Common myeloid progenitor, CD34-positive (primary cell): ENCODE measurements around the gene CCL23.

ENCODE experiments used
- CTCF ChIA-PET: fragments of 350-600 bp; sonication (Branson Sonifier 250); formaldehyde crosslinking; loops from one replicate; lab custom pipeline; 2021; ENCODE audit warnings: antibody characterized with exemption; lab: Charles Lee
- POLR2A ChIA-PET: fragments of 350-600 bp; sonication (Branson Sonifier 250); formaldehyde crosslinking; loops from one replicate; lab custom pipeline; 2021; ENCODE audit warnings: antibody characterized with exemption; lab: Charles Lee
- DNase-seq, 3 donors: peaks; one replicate each; pipeline versions ENCODE4 v3.0.0 to v3.0.0-alpha.2; 2013
- H3K27ac ChIP-seq, 2 experiments: 1 replicate in 1 of 2; 2 replicates in 1 of 2; pipeline ENCODE4 v1.7.0; 2013; ENCODE audit warnings: inconsistent platforms in 2 of 2, low read length in 2 of 2, mild to moderate bottlenecking in 2 of 2, low read depth in 1 of 2, moderate library complexity in 1 of 2; ENCODE audit not compliant: severe bottlenecking in 2 of 2, insufficient read depth in 1 of 2, poor library complexity in 1 of 2
- H3K27me3 ChIP-seq, 5 experiments: replicated peaks in 2 of 5; 1 replicate in 3 of 5; 2 replicates in 2 of 5; pipeline versions ENCODE4 v1.6.1 to v1.7.0; 2013; ENCODE audit warnings: low read length in 4 of 5, mild to moderate bottlenecking in 2 of 5, moderate library complexity in 2 of 5, inconsistent platforms in 1 of 5; ENCODE audit not compliant: insufficient read depth in 5 of 5, control insufficient read depth in 4 of 5
- H3K36me3 ChIP-seq, 4 experiments: 1 replicate in 2 of 4; 2 replicates in 2 of 4; pipeline versions ENCODE4 v1.6.1 to v1.7.0; 2013; ENCODE audit warnings: low read length in 3 of 4, control low read depth in 1 of 4, mild to moderate bottlenecking in 1 of 4; ENCODE audit not compliant: control insufficient read depth in 4 of 4, insufficient read depth in 4 of 4
- H3K4me1 ChIP-seq, 4 experiments: 1 replicate in 3 of 4; 2 replicates in 1 of 4; pipeline versions ENCODE4 v1.6.1 to v1.7.1; 2013; ENCODE audit warnings: low read length in 3 of 4, mild to moderate bottlenecking in 3 of 4, control low read depth in 1 of 4, inconsistent platforms in 1 of 4, moderate library complexity in 1 of 4; ENCODE audit not compliant: control insufficient read depth in 4 of 4, insufficient read depth in 4 of 4; ENCODE audit errors: control extremely low read depth in 1 of 4
- H3K4me3 ChIP-seq, 7 experiments: 1 replicate in 4 of 7; 2 replicates in 3 of 7; pipeline versions ENCODE4 v1.5.1 to v1.7.0; 2013; ENCODE audit warnings: mild to moderate bottlenecking in 7 of 7, low read length in 6 of 7, moderate library complexity in 6 of 7, inconsistent platforms in 2 of 7, low read depth in 2 of 7, control low read depth in 1 of 7; ENCODE audit not compliant: insufficient read depth in 4 of 7, control insufficient read depth in 1 of 7; ENCODE audit errors: extremely low read depth in 1 of 7
- H3K9me3 ChIP-seq, 5 experiments: 1 replicate in 4 of 5; 2 replicates in 1 of 5; pipeline versions ENCODE4 v1.6.1 to v1.7.1; 2013; ENCODE audit warnings: low read length in 4 of 5, mild to moderate bottlenecking in 2 of 5, inconsistent platforms in 1 of 5, low read depth in 1 of 5, moderate library complexity in 1 of 5; ENCODE audit not compliant: control insufficient read depth in 4 of 5, insufficient read depth in 2 of 5; ENCODE audit errors: control extremely low read depth in 1 of 5
- WGBS: methylation state at CpG from one replicate; pipeline ENCODE4 v1.1.5; 2013; ENCODE audit not compliant: insufficient coverage; 5-methylcytosine and 5-hydroxymethylcytosine counted together

The CCL23 gene

DNA sequence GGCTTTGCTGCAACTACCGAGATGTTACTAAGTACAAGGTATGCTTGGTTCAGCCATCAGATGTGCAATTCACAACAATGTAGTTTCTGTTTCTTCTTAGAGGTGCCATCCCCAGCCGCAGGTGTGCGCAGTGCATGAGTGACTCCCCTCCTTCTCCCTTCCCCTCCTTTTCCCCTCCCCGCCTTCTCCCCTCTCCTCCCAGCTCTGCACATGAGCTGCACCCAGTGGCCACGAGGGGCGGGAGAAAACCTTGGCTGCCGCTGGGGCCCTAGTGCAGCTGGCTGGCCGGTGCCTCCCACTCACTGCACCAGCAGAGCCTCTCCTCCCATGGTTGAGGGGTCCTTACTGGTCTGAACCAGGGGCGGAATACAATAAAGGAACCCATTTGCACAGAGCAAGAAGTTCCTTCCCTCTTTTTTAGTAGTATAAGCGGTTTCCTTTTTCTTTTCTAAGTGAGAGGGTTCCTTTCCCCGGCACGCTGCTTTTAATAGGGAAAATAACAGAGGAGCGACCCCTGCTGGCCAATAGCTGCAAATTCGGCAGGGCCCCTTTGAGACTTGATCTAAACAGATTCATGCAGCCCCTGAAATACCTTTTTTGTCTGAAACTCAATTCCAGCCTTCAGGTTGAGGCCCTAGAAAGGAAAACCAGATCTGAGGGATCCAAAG, 8.6 kb downstream of the CCL23 start:
- Histone ChIP-seq H3K4me1 (peaks cover 1 to 10% (median 2%) of the 10 kb centered on the region in 4 experiments), H3K36me3 (no peaks in the 10 kb centered on the region), H3K4me3 (peak overlapping the region in 1 of 7 experiments; percentile 13), H3K27ac (no peak overlapping the region), H3K9me3 (peaks cover 1 to 21% (median 9%) of the 10 kb centered on the region in 5 experiments), H3K27me3 (no peaks in the 10 kb centered on the region)
- ChIA-PET POLR2A (no interaction called here), CTCF (no interaction called here)
- no peak for DNase-seq
- WGBS: 96% methylated on average over 11 of the region's 14 CpGs

DNA sequence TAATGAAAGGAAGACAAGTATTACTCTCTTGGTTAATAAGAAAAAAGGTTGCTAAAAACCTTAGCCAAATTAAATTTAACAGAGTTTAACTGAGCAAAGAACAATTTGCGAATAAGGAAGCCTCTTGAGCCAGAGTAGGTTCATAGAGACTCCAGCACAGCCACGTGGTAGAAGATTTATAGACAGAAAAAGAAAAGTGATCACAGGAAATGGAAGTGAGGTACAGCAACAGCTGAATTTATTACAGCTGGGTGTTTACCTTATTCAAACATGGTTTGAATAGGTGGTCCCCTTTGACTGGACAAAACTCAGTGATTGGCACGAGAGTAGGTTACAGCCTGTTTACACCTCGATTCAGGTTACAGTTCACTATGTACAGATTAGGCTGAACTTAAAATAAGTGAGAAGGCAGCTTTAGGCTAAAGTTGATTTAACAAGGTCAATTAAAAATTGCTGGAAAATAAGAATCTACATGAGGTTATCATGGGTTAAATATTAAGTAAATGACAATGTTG, 13.1 kb downstream of the CCL23 start:
- Histone ChIP-seq H3K4me3 (no peak overlapping the region), H3K4me1 (peaks cover 2 to 13% (median 4%) of the 10 kb centered on the region in 4 experiments), H3K9me3 (peaks cover 0 to 11% (median 3%) of the 10 kb centered on the region in 5 experiments), H3K27ac (peak overlapping the region in 1 of 2 experiments; percentile 55), H3K36me3 (no peaks in the 10 kb centered on the region), H3K27me3 (no peaks in the 10 kb centered on the region)
- WGBS: 4% methylated on average over 4 of the region's 4 CpGs
- DNase-seq: peak; percentile 9 to 63 (median 37)
- POLR2A ChIA-PET: interaction anchor here (0.7 kb wide), 1 partner anchor 12 kb away, joined by 8 read pairs; no protein-coding TSS in a partner anchor
- CTCF ChIA-PET: interaction anchor here (1.0 to 3.4 kb wide), 7 partner anchors 15 to 145 kb away, joined by 3 to 17 read pairs (median 4); no protein-coding TSS in a partner anchor

DNA sequence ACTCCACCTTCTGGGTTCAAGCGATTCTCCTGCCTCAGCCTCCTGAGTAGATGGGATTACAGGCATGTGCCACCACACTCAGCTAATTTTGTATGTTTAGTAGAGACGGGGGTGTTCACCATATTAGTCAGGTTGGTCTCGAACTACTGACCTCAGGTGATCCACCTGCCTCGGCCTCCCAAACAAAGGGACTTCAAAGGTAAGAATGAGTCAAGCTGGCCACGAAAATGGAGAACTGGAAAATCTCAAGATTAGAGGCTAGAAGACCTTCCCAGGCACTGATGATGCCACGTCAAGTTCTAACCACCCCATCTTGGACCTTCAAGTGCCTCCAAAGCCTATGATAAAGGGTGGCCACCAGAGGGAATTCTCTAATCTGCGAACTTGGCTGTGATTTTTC, 15.1 kb downstream of the CCL23 start:
- peaks cover 2 to 13% (median 4%) of the 10 kb centered on the region in 4 experiments for H3K4me1 ChIP-seq
- no peak overlapping the region for H3K4me3 ChIP-seq
- 91% methylated on average over 6 of the region's 7 CpGs for WGBS
- H3K27me3 ChIP-seq: no peaks in the 10 kb centered on the region
- ChIA-PET POLR2A (no interaction called here), CTCF (interaction anchor here (1.4 kb wide), 1 partner anchor 37 kb away, joined by 3 read pairs; no protein-coding TSS in a partner anchor)
- no peaks in the 10 kb centered on the region for H3K9me3 ChIP-seq
- no peaks in the 10 kb centered on the region for H3K36me3 ChIP-seq
- no peak overlapping the region for H3K27ac ChIP-seq
- no peak for DNase-seq

DNA sequence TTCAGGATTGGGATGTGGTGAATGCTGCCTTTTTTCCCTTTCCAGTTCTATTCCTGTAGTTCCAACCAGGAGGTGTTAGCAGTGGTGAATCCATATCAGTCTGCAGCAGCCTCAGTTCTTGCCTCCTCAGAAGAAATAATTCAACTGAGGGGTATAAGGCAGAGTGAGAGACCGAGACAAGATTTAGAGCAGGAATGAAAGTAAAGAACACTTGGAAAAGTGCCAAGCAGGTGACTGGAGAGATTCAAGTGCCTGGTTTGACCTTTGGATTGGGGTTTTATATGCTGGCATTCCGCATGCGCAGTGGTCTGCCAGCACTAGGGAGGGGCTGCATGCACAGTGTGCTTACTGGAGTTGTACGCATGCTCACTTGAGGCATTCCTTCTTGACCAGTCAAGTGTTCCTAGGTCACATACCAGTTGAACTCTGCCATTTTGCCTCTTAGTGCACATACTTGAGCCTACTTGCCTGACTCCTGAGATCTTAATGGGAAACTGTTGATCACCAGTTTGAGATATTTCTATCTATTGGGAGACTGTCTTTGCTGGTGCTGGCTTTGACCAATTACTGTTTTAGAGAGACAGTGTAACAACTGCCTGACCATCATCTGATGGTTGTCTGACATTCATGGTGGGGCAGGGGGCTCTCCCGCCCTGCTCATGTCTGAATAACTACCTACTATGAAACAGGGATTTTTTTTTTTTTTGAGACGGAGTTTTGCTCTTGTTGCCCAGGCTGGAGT, 15.7 kb downstream of the CCL23 start:
- H3K27me3 ChIP-seq: no peaks in the 10 kb centered on the region
- DNase-seq: no peak
- no peaks in the 10 kb centered on the region for H3K9me3 ChIP-seq
- peaks cover 2 to 13% (median 4%) of the 10 kb centered on the region in 4 experiments for H3K4me1 ChIP-seq
- H3K27ac ChIP-seq: no peak overlapping the region
- no peak overlapping the region for H3K4me3 ChIP-seq
- no peaks in the 10 kb centered on the region for H3K36me3 ChIP-seq
- CTCF ChIA-PET: interaction anchor here (1.1 to 1.4 kb wide), 2 partner anchors 33 to 36 kb away, joined by 3 read pairs; no protein-coding TSS in a partner anchor
- POLR2A ChIA-PET: no interaction called here
- WGBS: 90% methylated on average over 5 of the region's 6 CpGs

DNA sequence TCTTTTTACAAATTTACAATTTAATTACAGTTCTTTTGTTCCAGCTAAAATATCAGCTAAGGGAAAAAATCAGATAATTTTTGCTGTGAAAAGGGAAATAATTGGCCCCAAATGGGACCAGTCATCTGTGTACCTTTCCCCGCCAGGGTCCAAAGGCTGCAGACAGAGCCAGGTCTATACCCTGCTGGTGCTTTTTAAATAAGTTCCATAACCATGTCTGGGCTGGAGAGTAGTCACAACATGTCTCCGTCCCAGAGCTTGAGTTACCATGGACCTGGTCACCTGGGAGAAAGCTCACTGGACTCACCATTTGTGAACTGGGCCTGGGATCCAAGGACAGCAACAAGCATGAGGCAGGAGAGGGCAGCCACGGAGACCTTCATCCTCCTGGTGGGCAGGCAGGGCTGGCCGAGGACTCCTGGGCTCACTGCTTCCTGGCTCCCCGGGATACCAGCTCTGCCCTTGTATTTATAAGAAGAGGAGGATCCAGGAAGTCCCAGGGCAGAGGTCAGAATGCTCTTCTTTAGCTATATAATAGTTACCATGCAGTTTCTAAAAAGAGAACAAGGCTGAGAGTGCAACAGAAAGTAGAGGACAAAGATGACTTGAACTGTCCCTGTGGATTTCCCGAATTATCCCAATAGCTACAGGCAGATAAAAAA, 16.5 kb downstream of the CCL23 start, which contains the start of gene CCL15:
TSS of gene CCL15 (minus strand) at position 444 of the 662 bp plus-strand sequence. CDS start at position 383, 61 bp downstream.
- no peak within 1 kb of the TSS for H3K4me3 ChIP-seq

DNA sequence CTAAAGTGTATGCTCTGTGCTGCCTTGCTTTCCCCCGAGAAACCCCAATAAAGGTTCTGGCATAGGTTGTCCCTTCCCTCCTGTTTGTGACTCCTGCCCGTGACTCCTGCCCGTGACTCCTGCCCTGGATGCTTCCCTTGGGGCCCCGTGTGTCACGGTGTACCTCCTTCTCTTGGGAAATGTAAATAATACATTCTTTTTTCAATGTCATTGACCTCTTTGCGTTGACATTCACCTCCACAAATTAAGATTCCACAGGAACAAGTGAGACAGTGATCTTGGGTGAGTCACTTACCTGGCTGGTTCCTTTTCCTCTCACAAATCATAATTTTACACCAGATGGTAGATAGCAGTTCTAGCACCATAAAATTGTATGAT, 17.1 kb downstream of the CCL23 start:
- Histone ChIP-seq H3K4me1 (peaks cover 2 to 13% (median 4%) of the 10 kb centered on the region in 4 experiments), H3K4me3 (no peak overlapping the region), H3K27ac (no peak overlapping the region), H3K27me3 (peaks cover 0 to 3% (median 0%) of the 10 kb centered on the region in 5 experiments), H3K36me3 (no peaks in the 10 kb centered on the region), H3K9me3 (no peaks in the 10 kb centered on the region)
- WGBS: 100% methylated on average over 4 of the region's 6 CpGs
- DNase-seq: no peak
- ChIA-PET POLR2A (no interaction called here), CTCF (no interaction called here)

More for the DNA sequence above, 16.5 kb downstream of the CCL23 start, which contains the start of gene CCL15:
- Histone ChIP-seq H3K9me3 (no peaks in the 10 kb centered on the region), H3K4me1 (peaks cover 2 to 13% (median 4%) of the 10 kb centered on the region in 4 experiments), H3K36me3 (no peaks in the 10 kb centered on the region), H3K27me3 (peaks cover 0 to 3% (median 0%) of the 10 kb centered on the region in 5 experiments), H3K27ac (no peak within 1 kb of the TSS)
- ChIA-PET CTCF (interaction anchor here (1.1 to 1.4 kb wide), 2 partner anchors 32 to 35 kb away, joined by 3 read pairs; no protein-coding TSS in a partner anchor), POLR2A (no interaction called here)
- no peak for DNase-seq
- WGBS: 98% methylated on average over 5 of the region's 6 CpGs
